HG03432 (cell line): Measurements from ENCODE around the gene FANCB.

ENCODE experiments used
- ATAC-seq: cut with Tn5 transposase; IDR thresholded peaks from one replicate; pipeline ENCODE4 v1.9.1; 2021; ENCODE audit warnings: mild to moderate bottlenecking, moderate library complexity; ENCODE audit not compliant: unreplicated experiment

Gene FANCB

GRCh38 chrX:14843666-14844065 is 29.2 kb downstream of the FANCB start:
- no peak for ATAC-seq

GRCh38 chrX:14837155-14837554 is 35.7 kb downstream of the FANCB start:
- ATAC-seq: no peak

- no peak for ATAC-seq
Observed at GRCh38 chrX:14832586-14832985, 40.3 kb downstream of the FANCB start.

- no peak for ATAC-seq
Observed at GRCh38 chrX:14832151-14832550, 40.7 kb downstream of the FANCB start.

GRCh38 chrX:14829643-14830042 is 43.2 kb downstream of the FANCB start:
- no peak for ATAC-seq

- ATAC-seq: no peak
Observed at GRCh38 chrX:14826319-14826718, 46.5 kb downstream of the FANCB start.

- ATAC-seq: no peak
Observed at GRCh38 chrX:14825851-14826250, 47.0 kb downstream of the FANCB start.

- ATAC-seq: no peak
Observed at GRCh38 chrX:14819769-14820168, 53.1 kb downstream of the FANCB start.

- ATAC-seq: no peak
Observed at GRCh38 chrX:14817571-14817970, 55.3 kb downstream of the FANCB start.

GRCh38 chrX:14802943-14803710 is 69.7 kb downstream of the FANCB start:
- no peak for ATAC-seq

GRCh38 chrX:14801136-14801535 is 71.7 kb downstream of the FANCB start:
- no peak for ATAC-seq

- ATAC-seq: no peak
Observed at GRCh38 chrX:14798805-14799397, 74.0 kb downstream of the FANCB start.
